ENCODE measurements around the gene HTR6.

DNA sequence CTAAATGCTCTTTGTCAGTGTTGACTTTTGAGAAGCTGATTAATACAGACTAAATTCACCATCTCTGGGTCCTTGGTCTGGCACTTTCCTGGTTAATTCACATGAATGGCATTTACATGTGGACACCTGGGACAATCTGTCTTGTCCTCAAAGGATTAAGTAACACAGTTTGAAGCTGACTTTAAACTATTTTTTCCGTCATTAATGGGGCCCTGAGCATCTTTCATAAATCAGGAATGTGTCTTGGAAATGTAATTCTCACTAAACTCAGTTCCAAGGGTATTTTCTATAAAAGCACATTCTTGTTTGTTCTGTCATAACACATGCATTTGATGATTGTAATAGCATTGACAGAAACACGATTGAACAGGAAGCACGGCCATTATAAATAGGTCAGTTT lies 47.3 kb upstream of the HTR6 start:
- TF ChIP-seq, protein P1, sequence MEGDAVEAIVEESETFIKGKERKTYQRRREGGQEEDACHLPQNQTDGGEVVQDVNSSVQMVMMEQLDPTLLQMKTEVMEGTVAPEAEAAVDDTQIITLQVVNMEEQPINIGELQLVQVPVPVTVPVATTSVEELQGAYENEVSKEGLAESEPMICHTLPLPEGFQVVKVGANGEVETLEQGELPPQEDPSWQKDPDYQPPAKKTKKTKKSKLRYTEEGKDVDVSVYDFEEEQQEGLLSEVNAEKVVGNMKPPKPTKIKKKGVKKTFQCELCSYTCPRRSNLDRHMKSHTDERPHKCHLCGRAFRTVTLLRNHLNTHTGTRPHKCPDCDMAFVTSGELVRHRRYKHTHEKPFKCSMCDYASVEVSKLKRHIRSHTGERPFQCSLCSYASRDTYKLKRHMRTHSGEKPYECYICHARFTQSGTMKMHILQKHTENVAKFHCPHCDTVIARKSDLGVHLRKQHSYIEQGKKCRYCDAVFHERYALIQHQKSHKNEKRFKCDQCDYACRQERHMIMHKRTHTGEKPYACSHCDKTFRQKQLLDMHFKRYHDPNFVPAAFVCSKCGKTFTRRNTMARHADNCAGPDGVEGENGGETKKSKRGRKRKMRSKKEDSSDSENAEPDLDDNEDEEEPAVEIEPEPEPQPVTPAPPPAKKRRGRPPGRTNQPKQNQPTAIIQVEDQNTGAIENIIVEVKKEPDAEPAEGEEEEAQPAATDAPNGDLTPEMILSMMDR (IDR thresholded peaks at IDR 0.05; ENCODE audit: low read length) = no peak
- no peak for TF ChIP-seq EZH2phosphoT487 (IDR thresholded peaks at IDR 0.05; ENCODE audit: low read length)

All from MM.1S (cell line).